ENCODE results near the gene BDH1. TPM values are rescaled to one million over a fixed set of nuclear protein-coding genes. Genes with fewer than 3 reads are reported as not detected.

BDH1 gene
- polyA plus RNA-seq, 1 donor from 2014 or later: 19.0 TPM

DNA sequence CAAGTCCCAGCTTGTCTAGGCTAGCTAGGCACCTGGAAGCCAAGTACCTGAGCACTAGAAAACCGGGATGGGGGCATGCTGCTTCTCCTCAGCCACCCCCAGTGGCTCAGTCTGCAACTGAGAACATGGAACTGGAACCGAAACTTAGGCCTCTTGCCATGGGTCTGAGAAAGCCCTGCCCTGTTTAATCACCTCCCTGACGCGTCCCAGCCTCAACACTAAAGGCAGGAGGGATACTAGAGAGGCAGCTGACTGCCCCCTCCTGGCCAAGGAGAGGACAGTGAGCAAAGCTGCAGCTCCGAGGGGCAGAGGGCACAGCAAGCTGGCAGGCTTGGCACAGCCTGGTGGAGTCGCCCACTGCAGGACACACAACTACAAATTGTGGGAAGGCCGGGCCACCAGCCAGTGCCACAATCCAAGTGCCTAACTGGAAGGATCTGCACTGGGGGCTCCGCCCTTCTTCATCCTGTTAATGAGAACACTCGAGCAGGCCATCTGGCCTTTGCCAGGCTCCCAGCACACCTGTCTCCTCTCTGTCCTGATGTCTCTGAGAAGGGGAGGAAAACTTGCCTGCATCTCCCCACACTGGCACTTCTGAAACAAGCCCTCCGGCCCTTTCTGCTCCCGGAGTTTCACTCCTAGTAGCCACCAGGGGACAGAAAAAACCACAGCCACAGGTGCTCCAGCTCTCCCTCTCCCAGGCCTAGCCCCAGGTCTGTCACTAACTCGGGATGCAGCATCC lies 53.7 kb downstream of the BDH1 start:
- no peaks in the 10 kb centered on the region for H3K27me3 Mint-ChIP-seq
- no peak overlapping the region for H3K4me3 Mint-ChIP-seq
- H3K4me1 Mint-ChIP-seq: peaks cover 0 to 4% (median 1%) of the 10 kb centered on the region in 3 donors
- no peaks in the 10 kb centered on the region for H3K36me3 Mint-ChIP-seq
- peaks cover 0 to 2% (median 1%) of the 10 kb centered on the region in 3 donors for H3K9me3 Mint-ChIP-seq
- no peak overlapping the region for H3K27ac Mint-ChIP-seq

DNA sequence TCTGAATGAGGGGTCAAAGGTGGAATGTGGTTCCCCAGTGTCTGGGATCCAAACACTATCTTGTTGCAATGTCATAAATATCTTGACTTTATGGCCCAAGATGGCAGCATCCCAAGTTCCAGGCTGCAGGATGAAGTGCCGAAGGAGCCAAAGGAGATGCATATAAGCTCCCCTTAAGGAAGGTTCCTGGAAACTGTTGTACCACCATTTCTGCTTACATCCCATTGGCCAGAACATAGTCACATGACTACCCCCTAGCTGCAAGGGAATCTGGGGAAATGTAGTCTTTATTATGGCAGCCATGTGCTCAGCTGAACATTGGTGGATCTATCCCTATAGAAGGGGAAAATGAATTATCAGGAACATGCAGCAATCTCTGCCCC lies 54.3 kb downstream of the BDH1 start:
- peaks cover 4% of the 10 kb centered on the region for H3K27me3 Mint-ChIP-seq
- H3K4me1 Mint-ChIP-seq: peaks cover 0 to 4% (median 1%) of the 10 kb centered on the region in 3 donors
- H3K27ac Mint-ChIP-seq: no peak overlapping the region
- peaks cover 0 to 2% (median 1%) of the 10 kb centered on the region in 3 donors for H3K9me3 Mint-ChIP-seq
- no peak overlapping the region for H3K4me3 Mint-ChIP-seq
- H3K36me3 Mint-ChIP-seq: no peaks in the 10 kb centered on the region

- H3K4me3 Mint-ChIP-seq: no peak overlapping the region
- H3K36me3 Mint-ChIP-seq: no peaks in the 10 kb centered on the region
- H3K9me3 Mint-ChIP-seq: peaks cover 0 to 2% (median 1%) of the 10 kb centered on the region in 3 donors
- peaks cover 5% of the 10 kb centered on the region for H3K27me3 Mint-ChIP-seq
- H3K4me1 Mint-ChIP-seq: peaks cover 0 to 4% (median 1%) of the 10 kb centered on the region in 3 donors
- no peak overlapping the region for H3K27ac Mint-ChIP-seq
Measured at GRCh38 chr3:197500812-197501211, 55.0 kb downstream of the BDH1 start.

DNA sequence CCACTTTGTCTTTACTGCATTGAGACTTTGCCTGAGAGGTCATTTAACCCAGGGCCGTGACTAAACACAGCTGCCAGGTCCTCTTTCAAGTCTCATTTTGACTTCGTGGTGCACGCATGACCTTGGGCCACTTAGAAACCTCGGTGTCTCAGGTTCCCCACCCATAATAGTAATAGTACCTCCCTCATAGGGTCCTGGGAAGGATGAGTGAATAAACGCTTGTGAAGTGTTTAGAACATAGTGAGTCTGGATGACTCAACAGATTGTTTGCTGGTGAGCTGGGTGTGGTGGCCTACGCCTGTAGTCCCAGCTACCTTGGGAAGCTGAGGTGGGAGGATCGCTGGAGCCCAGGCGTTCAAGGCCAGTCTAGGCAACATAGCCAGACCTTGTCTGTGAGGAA lies 56.3 kb downstream of the BDH1 start:
- no peak overlapping the region for H3K4me3 Mint-ChIP-seq
- H3K27me3 Mint-ChIP-seq: peaks cover 10% of the 10 kb centered on the region
- H3K9me3 Mint-ChIP-seq: peaks cover 0 to 2% (median 1%) of the 10 kb centered on the region in 3 donors
- peaks cover 2 to 4% (median 3%) of the 10 kb centered on the region in 3 donors for H3K4me1 Mint-ChIP-seq
- H3K36me3 Mint-ChIP-seq: no peaks in the 10 kb centered on the region
- no peak overlapping the region for H3K27ac Mint-ChIP-seq

DNA sequence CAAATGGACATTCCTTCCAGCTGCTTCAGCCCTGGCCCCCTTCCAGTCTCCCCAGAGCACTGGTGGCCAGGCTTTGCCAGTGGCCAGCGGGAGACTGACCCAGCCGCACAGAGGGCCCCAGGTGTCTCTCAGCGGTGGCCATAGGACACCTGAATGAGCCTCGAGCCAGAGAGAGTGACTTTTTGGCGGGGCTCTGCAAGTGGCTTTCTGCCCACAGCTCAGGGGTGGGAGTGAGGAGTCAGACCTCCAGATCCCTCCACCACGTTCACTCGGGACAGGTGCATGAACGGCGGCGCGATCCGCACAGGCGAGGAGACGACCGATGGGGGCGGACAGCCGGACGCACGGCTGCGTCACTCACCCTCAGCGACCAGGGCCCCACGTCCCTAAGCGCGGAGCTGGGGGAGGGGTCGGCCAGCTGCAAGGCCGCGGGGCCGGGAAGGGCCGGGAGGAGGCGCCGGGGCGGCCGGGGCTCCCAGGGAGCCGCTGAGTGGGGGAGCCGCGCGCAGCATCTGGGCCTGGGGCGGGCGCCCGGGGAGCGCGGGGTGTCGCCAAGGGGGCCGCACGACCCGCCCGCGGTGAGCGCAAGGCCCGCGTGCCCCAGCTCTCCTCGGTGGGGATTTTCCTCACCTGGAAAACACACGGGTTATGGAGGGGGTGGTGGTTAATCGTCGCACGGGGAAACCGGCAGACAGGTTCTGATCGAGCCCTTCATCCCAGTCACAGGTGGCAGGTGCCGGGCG lies 57.1 kb downstream of the BDH1 start:
- H3K9me3 Mint-ChIP-seq: peaks cover 0 to 2% (median 1%) of the 10 kb centered on the region in 3 donors
- no peak overlapping the region for H3K4me3 Mint-ChIP-seq
- peaks cover 14% of the 10 kb centered on the region for H3K27me3 Mint-ChIP-seq
- H3K27ac Mint-ChIP-seq: no peak overlapping the region
- no peaks in the 10 kb centered on the region for H3K36me3 Mint-ChIP-seq
- peaks cover 2 to 4% (median 3%) of the 10 kb centered on the region in 3 donors for H3K4me1 Mint-ChIP-seq

DNA sequence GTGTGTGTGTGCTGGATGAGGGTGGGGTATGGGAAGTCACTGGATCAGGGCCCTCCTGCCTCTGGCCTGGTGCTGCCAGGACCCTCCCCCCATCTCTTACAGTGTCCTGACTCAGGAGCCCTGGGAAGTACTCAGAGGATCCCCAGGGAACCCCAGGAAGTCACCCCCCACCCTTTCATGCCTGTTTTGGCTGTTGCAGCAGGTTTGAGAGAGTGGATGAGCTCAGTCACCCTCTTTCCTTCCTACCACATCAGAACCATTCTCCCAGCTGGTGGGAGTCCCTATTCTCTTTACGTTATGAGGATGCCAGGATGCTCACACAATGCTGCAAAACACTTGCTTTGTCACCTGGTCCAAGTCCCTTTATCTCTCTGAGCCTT lies 59.0 kb downstream of the BDH1 start:
- H3K4me1 Mint-ChIP-seq: peaks cover 1 to 4% (median 2%) of the 10 kb centered on the region in 3 donors
- peaks cover 16% of the 10 kb centered on the region for H3K27me3 Mint-ChIP-seq
- H3K9me3 Mint-ChIP-seq: peaks cover 0 to 2% (median 1%) of the 10 kb centered on the region in 3 donors
- peak overlapping the region in 1 of 4 donors; percentile 43 for H3K4me3 Mint-ChIP-seq
- no peaks in the 10 kb centered on the region for H3K36me3 Mint-ChIP-seq
- H3K27ac Mint-ChIP-seq: no peak overlapping the region

- Mint-ChIP-seq H3K27ac (no peak overlapping the region), H3K4me1 (peaks cover 1 to 4% (median 2%) of the 10 kb centered on the region in 3 donors), H3K9me3 (peaks cover 0 to 2% (median 1%) of the 10 kb centered on the region in 3 donors), H3K36me3 (no peaks in the 10 kb centered on the region), H3K4me3 (no peak overlapping the region), H3K27me3 (peaks cover 16% of the 10 kb centered on the region)
Measured at GRCh38 chr3:197495999-197496745, 59.6 kb downstream of the BDH1 start.

- Mint-ChIP-seq H3K9me3 (peaks cover 0 to 2% (median 1%) of the 10 kb centered on the region in 3 donors), H3K27ac (no peak overlapping the region), H3K36me3 (no peaks in the 10 kb centered on the region), H3K4me3 (no peak overlapping the region), H3K4me1 (peaks cover 1 to 4% (median 2%) of the 10 kb centered on the region in 3 donors), H3K27me3 (peaks cover 16% of the 10 kb centered on the region)
Measured at GRCh38 chr3:197495499-197495898, 60.3 kb downstream of the BDH1 start.

DNA sequence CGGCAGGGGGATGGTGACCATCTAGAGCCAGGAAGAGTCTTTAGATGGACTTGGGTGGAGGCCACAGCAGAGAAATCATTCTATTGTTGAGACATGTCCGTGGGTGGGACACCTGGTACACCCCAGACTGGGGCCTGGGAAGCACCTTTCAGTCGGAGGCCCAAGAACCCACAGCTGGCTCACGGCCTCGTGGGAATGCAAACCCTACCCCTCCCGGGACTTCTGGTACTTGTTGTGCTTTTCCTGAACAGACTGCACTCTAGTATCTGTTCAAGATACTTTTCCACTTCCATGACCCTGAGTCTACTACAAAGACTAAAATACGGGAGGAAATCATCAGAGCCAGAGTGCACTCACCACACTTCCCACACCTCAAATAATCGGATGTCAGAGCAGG lies 60.7 kb downstream of the BDH1 start:
- Mint-ChIP-seq H3K9me3 (peaks cover 0 to 2% (median 1%) of the 10 kb centered on the region in 3 donors), H3K4me1 (peaks cover 1 to 4% (median 2%) of the 10 kb centered on the region in 3 donors), H3K27ac (no peak overlapping the region)

DNA sequence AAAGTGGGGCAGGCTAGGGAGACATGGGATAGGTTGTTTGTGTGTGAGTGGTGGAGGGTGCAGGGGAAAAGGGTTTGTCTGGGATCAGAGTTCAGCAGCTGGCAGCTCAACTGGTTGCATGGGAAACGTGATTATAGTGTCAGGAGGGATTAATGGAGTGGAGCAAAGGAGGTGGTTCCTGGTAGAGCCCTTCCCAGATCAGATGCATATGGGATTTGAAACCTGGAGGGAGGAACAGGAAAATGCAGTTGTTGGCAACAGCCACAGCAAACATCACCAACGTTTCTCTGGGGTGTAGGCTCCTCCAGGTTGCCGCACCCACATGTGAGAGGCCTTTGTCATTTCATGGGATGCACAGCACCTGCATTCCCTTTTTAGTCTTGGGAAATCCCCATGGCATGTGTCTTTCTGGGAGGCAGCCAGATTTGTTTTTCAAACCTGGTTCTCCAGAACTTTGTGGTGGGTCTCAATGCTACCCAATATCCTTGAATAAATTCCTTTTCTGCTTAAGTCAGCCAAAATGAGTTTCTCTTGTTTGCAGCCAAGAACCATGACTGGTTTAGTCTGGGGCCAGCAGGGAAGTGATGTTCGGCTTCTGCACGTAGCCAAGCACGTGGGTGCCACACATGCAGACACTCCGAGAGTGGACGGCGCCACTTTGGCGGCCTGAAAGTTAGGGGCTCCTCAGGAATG lies 61.3 kb downstream of the BDH1 start:
- Mint-ChIP-seq H3K4me3 (no peak overlapping the region), H3K27ac (no peak overlapping the region), H3K36me3 (no peaks in the 10 kb centered on the region), H3K4me1 (peaks cover 0 to 2% (median 1%) of the 10 kb centered on the region in 3 donors), H3K27me3 (peaks cover 17% of the 10 kb centered on the region), H3K9me3 (peaks cover 0 to 2% (median 1%) of the 10 kb centered on the region in 3 donors)

More for the DNA sequence above, 60.7 kb downstream of the BDH1 start:
- Mint-ChIP-seq H3K4me3 (peak overlapping the region in 1 of 4 donors; percentile 59), H3K36me3 (no peaks in the 10 kb centered on the region), H3K27me3 (peaks cover 17% of the 10 kb centered on the region)

DNA sequence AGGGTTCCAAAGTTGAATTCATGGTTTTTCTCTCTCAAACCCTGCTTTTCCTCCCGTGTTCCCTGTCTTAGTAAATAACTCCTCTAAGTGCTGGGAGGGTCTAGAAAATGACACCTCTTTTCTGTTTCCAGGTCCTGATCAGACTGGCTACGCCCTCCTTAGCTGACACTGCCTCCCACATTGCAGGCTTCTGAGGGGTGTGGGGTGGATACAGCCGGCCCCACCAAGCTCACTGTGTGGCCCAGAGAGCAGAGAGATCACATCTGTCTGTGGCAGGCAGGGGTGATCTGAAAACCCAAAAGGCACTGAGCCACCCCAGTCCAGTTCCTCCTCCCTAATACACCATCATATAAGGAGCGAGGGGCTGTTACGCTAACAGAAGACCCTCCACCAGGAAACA lies 62.7 kb downstream of the BDH1 start:
- no peak overlapping the region for H3K4me3 Mint-ChIP-seq
- peaks cover 0 to 2% (median 1%) of the 10 kb centered on the region in 3 donors for H3K4me1 Mint-ChIP-seq
- H3K9me3 Mint-ChIP-seq: no peaks in the 10 kb centered on the region
- H3K36me3 Mint-ChIP-seq: no peaks in the 10 kb centered on the region
- H3K27ac Mint-ChIP-seq: no peak overlapping the region
- H3K27me3 Mint-ChIP-seq: peaks cover 17% of the 10 kb centered on the region

- H3K27me3 Mint-ChIP-seq: peaks cover 17% of the 10 kb centered on the region
- no peak overlapping the region for H3K27ac Mint-ChIP-seq
- H3K4me1 Mint-ChIP-seq: peaks cover 0 to 2% (median 1%) of the 10 kb centered on the region in 3 donors
- H3K36me3 Mint-ChIP-seq: no peaks in the 10 kb centered on the region
- H3K4me3 Mint-ChIP-seq: no peak overlapping the region
- H3K9me3 Mint-ChIP-seq: no peaks in the 10 kb centered on the region
Measured at GRCh38 chr3:197491923-197492664, 63.7 kb downstream of the BDH1 start.

DNA sequence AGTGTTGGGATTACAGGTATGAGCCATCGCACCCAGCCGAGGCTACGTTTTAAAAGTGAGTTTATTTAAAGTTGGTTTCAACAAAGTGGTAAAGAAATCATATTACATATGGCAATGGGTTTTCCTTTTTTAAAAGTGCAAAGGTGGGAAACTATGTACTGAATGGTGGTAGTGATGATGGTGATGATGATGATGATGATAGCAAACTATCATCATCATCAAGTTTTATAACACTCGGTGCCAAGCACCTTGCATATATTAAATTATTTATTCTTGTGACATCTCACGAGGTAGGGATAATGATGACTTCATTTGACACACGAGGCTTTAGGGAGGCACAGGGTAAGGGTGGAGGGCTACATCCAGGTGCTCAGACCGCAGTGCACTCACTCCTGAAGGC lies 64.3 kb downstream of the BDH1 start:
- H3K9me3 Mint-ChIP-seq: no peaks in the 10 kb centered on the region
- peaks cover 14% of the 10 kb centered on the region for H3K27me3 Mint-ChIP-seq
- peaks cover 0 to 2% (median 1%) of the 10 kb centered on the region in 3 donors for H3K4me1 Mint-ChIP-seq
- no peak overlapping the region for H3K27ac Mint-ChIP-seq
- no peak overlapping the region for H3K4me3 Mint-ChIP-seq
- no peaks in the 10 kb centered on the region for H3K36me3 Mint-ChIP-seq
